IMR-90 (cell line): ENCODE data around the gene UQCRC1. TPM values are rescaled to one million over a fixed set of nuclear protein-coding genes. Genes with fewer than 3 reads are reported as not detected.

Experiments used
- ATAC-seq: fragments of 200-7000 bp; cut with Tn5 transposase; 2 replicates; pipeline ENCODE4 v1.9.1; 2020; ENCODE audit warnings: low read depth, mild to moderate bottlenecking, moderate library complexity
- BruUV-seq: library from RNA; stranded (reverse); fragments of 400-500 nt; replicated peaks from 2 replicates; lab custom pipeline; 2021; lab: Mats Ljungman, UMichigan
- CTCF ChIA-PET: fragments of 300-600 bp; formaldehyde crosslinking; extraction: SDS; loops from one replicate; lab custom pipeline; 2021; ENCODE audit warnings: antibody characterized with exemption; lab: Yijun Ruan, JAX
- POLR2A ChIA-PET: fragments of 300-600 bp; sonication (Branson Sonifier 250); formaldehyde crosslinking; loops from one replicate; lab custom pipeline; 2022; ENCODE audit warnings: antibody characterized with exemption; ENCODE audit not compliant: unreplicated experiment; lab: Charles Lee
- DNase-seq: peaks from one replicate; pipeline ENCODE4 v3.0.0; 2013
- H2AFZ ChIP-seq: replicated peaks from 2 replicates; pipeline ENCODE3; 2013; ENCODE audit warnings: low read length, mild to moderate bottlenecking; ENCODE audit not compliant: poor library complexity
- H2AK5ac ChIP-seq: 2 replicates; pipeline ENCODE4 v1.6.1; 2013; ENCODE audit warnings: low read depth, low read length, inconsistent platforms
- H2AK9ac ChIP-seq: replicated peaks from 2 replicates; pipeline ENCODE3; 2013; ENCODE audit warnings: mild to moderate bottlenecking, low read depth, low read length, moderate library complexity; ENCODE audit not compliant: poor library complexity
- H2BK120ac ChIP-seq: 2 replicates; pipeline ENCODE4 v1.6.1; 2013; ENCODE audit warnings: low read depth, low read length, inconsistent platforms
- H2BK15ac ChIP-seq: 3 replicates; pipeline ENCODE4 v1.6.1; 2013; ENCODE audit warnings: low read depth, low read length, inconsistent platforms
- H2BK20ac ChIP-seq: 2 replicates; pipeline ENCODE4 v1.6.1; 2013; ENCODE audit warnings: low read depth, mild to moderate bottlenecking, inconsistent platforms, low read length, moderate library complexity
- H2BK5ac ChIP-seq: 2 replicates; pipeline ENCODE4 v1.6.1; 2013; ENCODE audit warnings: mild to moderate bottlenecking, low read depth, low read length, inconsistent platforms; ENCODE audit not compliant: poor library complexity, severe bottlenecking
- H3K14ac ChIP-seq: replicated peaks from 2 replicates; pipeline ENCODE4 v1.6.1; 2013; ENCODE audit warnings: low read depth, low read length, inconsistent platforms
- H3K18ac ChIP-seq: 2 replicates; pipeline ENCODE4 v1.6.1; 2013; ENCODE audit warnings: low read depth, low read length, control low read depth
- H3K23ac ChIP-seq: 2 replicates; pipeline ENCODE4 v1.6.1; 2013; ENCODE audit warnings: low read depth, low read length, inconsistent platforms
- H3K27ac ChIP-seq: 2 replicates; pipeline ENCODE4 v1.5.1; 2013; ENCODE audit warnings: mild to moderate bottlenecking, control low read depth, low read length; ENCODE audit not compliant: insufficient read depth
- H3K27me3 ChIP-seq: 2 replicates; pipeline ENCODE4 v1.6.1; 2013; ENCODE audit warnings: low read length; ENCODE audit not compliant: control insufficient read depth, insufficient read depth
- H3K36me3 ChIP-seq: 2 replicates; pipeline ENCODE4 v1.6.1; 2013; ENCODE audit warnings: low read length, mixed read lengths; ENCODE audit not compliant: control insufficient read depth, insufficient read depth
- H3K4ac ChIP-seq: 2 replicates; pipeline ENCODE4 v1.6.1; 2013; ENCODE audit warnings: low read depth, low read length, inconsistent platforms
- H3K4me1 ChIP-seq: 2 replicates; pipeline ENCODE4 v1.6.1; 2013; ENCODE audit warnings: low read length, mixed read lengths; ENCODE audit not compliant: control insufficient read depth, insufficient read depth
- H3K4me2 ChIP-seq: 2 replicates; pipeline ENCODE4 v1.6.1; 2013; ENCODE audit warnings: low read depth, mild to moderate bottlenecking, control low read depth, low read length, moderate library complexity
- H3K4me3 ChIP-seq: 2 replicates; pipeline ENCODE4 v1.5.1; 2013; ENCODE audit warnings: low read depth, mild to moderate bottlenecking, control low read depth, low read length, moderate library complexity; ENCODE audit not compliant: insufficient read depth
- H3K56ac ChIP-seq: 2 replicates; pipeline ENCODE4 v1.6.1; 2013; ENCODE audit warnings: low read length, inconsistent platforms; ENCODE audit not compliant: insufficient read depth; ENCODE audit errors: extremely low read depth
- H3K79me1 ChIP-seq, 2 experiments: 2 replicates each; pipeline ENCODE4 v1.6.1; 2013; ENCODE audit warnings: low read length in 2 of 2, inconsistent platforms in 1 of 2, low read depth in 1 of 2
- H3K9ac ChIP-seq: 2 replicates; pipeline ENCODE4 v1.6.1; 2013; ENCODE audit warnings: low read depth, low read length, control low read depth
- H3K9me1 ChIP-seq: 2 replicates; pipeline ENCODE4 v1.6.1; 2013; ENCODE audit warnings: low read length, inconsistent platforms; ENCODE audit not compliant: insufficient read depth
- H3K9me3 ChIP-seq: 2 replicates; pipeline ENCODE4 v1.6.1; 2013; ENCODE audit warnings: low read length; ENCODE audit not compliant: control insufficient read depth, insufficient read depth
- H4K20me1 ChIP-seq: 2 replicates; pipeline ENCODE4 v1.6.1; 2013; ENCODE audit warnings: low read length, inconsistent platforms; ENCODE audit not compliant: insufficient read depth
- H4K5ac ChIP-seq: 2 replicates; pipeline ENCODE4 v1.6.1; 2013; ENCODE audit warnings: mild to moderate bottlenecking, low read depth, low read length, control low read depth
- H4K8ac ChIP-seq, 2 experiments: 2 replicates each; pipeline ENCODE4 v1.6.1; 2013; ENCODE audit warnings: low read depth in 2 of 2, low read length in 2 of 2, control low read depth in 1 of 2, inconsistent platforms in 1 of 2
- H4K91ac ChIP-seq: 2 replicates; pipeline ENCODE4 v1.6.1; 2013; ENCODE audit warnings: low read depth, low read length, inconsistent platforms; ENCODE audit not compliant: insufficient read depth
- BHLHE40 ChIP-seq: fragments of 150-350 bp; IDR thresholded peaks from 2 replicates; pipeline ENCODE4 v1.6.1; 2016; ENCODE audit warnings: mild to moderate bottlenecking, low read depth, low read length
- CHD1 ChIP-seq: IDR thresholded peaks from 2 replicates; pipeline ENCODE4 v1.6.1; 2012; ENCODE audit warnings: low read depth, low read length, improper control_type of control experiment
- ELK1 ChIP-seq: fragments of 150-350 bp; IDR thresholded peaks from 2 replicates; pipeline ENCODE4 v1.6.1; 2016; ENCODE audit warnings: low read depth, mild to moderate bottlenecking, low read length, moderate library complexity, borderline replicate concordance
- FOS ChIP-seq: fragments of 150-350 bp; IDR thresholded peaks from 2 replicates; pipeline ENCODE4 v1.6.1; 2016; ENCODE audit warnings: low read depth, low read length
- MAFK ChIP-seq: IDR thresholded peaks from 2 replicates; pipeline ENCODE4 v1.6.1; 2012; ENCODE audit warnings: low read depth, low read length, improper control_type of control experiment
- MAZ ChIP-seq: IDR thresholded peaks from 2 replicates; pipeline ENCODE4 v1.6.1; 2012; ENCODE audit warnings: low read depth, mild to moderate bottlenecking, low read length, improper control_type of control experiment, moderate library complexity, borderline replicate concordance
- MXI1 ChIP-seq: IDR thresholded peaks from 2 replicates; pipeline ENCODE4 v1.6.1; 2012; ENCODE audit warnings: low read depth, mild to moderate bottlenecking, low read length, moderate library complexity, borderline replicate concordance
- POLR2A ChIP-seq: IDR thresholded peaks from 2 replicates; pipeline ENCODE4 v1.6.1; 2012; ENCODE audit warnings: mild to moderate bottlenecking, low read depth, low read length
- RAD21 ChIP-seq: IDR thresholded peaks from 2 replicates; pipeline ENCODE4 v1.6.1; 2012; ENCODE audit warnings: low read length, improper control_type of control experiment
- RCOR1 ChIP-seq: IDR thresholded peaks from 2 replicates; pipeline ENCODE4 v1.6.1; 2012; ENCODE audit warnings: mild to moderate bottlenecking, low read length, improper control_type of control experiment; ENCODE audit not compliant: insufficient replicate concordance
- RFX5 ChIP-seq: IDR thresholded peaks from 2 replicates; pipeline ENCODE4 v1.8.0; 2012; ENCODE audit warnings: low read depth, mild to moderate bottlenecking, low read length, moderate library complexity
- WGBS, 2 experiments: methylation state at CpG; one replicate each; pipeline versions ENCODE4 v1.1.5 to v1.1.7; 2013; ENCODE audit warnings: missing lambda C conversion rate in 2 of 2; ENCODE audit not compliant: insufficient read length in 1 of 2; ENCODE audit errors: extremely low coverage in 2 of 2; 5-methylcytosine and 5-hydroxymethylcytosine counted together
- dilution Hi-C: fragments of 300-500 bp; cut with HindIII; formaldehyde crosslinking; loops from one replicate; pipeline ENCODE4 v1.14.3; 2018; ENCODE audit warnings: low sequenced_read_pairs; ENCODE audit not compliant: unreplicated experiment
- in situ Hi-C: fragments of 300-500 bp; cut with MboI; formaldehyde crosslinking; loops from 3 replicates; pipeline ENCODE4 v1.14.3; 2019; ENCODE audit warnings: low sequenced_read_pairs, inconsistent platforms, mixed read lengths
- intact Hi-C: fragments of 100-400 bp; cut with micrococcal nuclease; formaldehyde crosslinking; loops from 2 replicates; pipeline ENCODE4 v1.10.0; 2022
- polyA plus RNA-seq, 3 experiments: library from polyadenylated mRNA; depleted of rRNA; stranded (reverse); fragments of >200 nt; gene quantifications; 2 replicates each; pipeline ENCODE4 v1.2.3, GENCODE V29; 2012; ENCODE audit warnings: low replicate concordance in 1 of 3
- total RNA-seq: library from RNA; depleted of rRNA; stranded (reverse); fragments of >200 nt; gene quantifications from 2 replicates; pipeline ENCODE4 v1.2.3, GENCODE V29; 2012
- TF ChIP-seq, protein P1 (sequence below): fragments of 150-350 bp; IDR thresholded peaks from 2 replicates; pipeline ENCODE4 v1.6.1; 2017; ENCODE audit warnings: mild to moderate bottlenecking, antibody characterized with exemption, low read length, low read depth
- TF ChIP-seq, protein P2 (sequence below): conservative IDR thresholded peaks from 2 replicates; pipeline ENCODE4 v1.5.1; 2012; ENCODE audit warnings: mild to moderate bottlenecking, low read depth, low read length, improper control_type of control experiment

Gene UQCRC1
- total and polyA plus RNA-seq, 2 of the 4 experiments (the other 2 are of a cell fraction): 474 to 1,365 TPM

- peak overlapping the region; percentile 57; the same call in 1 of the 2 replicates for H3K23ac ChIP-seq
- peak overlapping the region; percentile 9; the same call in 1 of the 3 replicates for H2BK15ac ChIP-seq
- H2AK9ac ChIP-seq: peak overlapping the region; percentile 93
- peaks cover 14 to 62% of the 10 kb centered on the region in 2 experiments for H3K79me1 ChIP-seq
- in situ Hi-C loops: no loop called here
- DNase-seq: peak; percentile 64
- H3K27me3 ChIP-seq: no peaks in the 10 kb centered on the region
- dilution Hi-C loops: no loop called here
- H3K4me1 ChIP-seq: peaks cover 39% of the 10 kb centered on the region
- peak overlapping the region; percentile 65 for H3K27ac ChIP-seq
- BruUV-seq: no TSS peak
- peak overlapping the region; percentile 85 for H4K91ac ChIP-seq
- H3K9me1 ChIP-seq: peaks cover 34% of the 10 kb centered on the region
- H2BK120ac ChIP-seq: peak overlapping the region; percentile 81
- peak overlapping the region; percentile 50; the same call in 1 of the 2 replicates for H3K9ac ChIP-seq
- ChIA-PET CTCF (interaction anchor here (0.5 to 1.5 kb wide), 5 partner anchors 65 to 125 kb away, joined by 3 to 4 read pairs (median 3); partner anchors contain the start of gene SLC26A6), POLR2A (interaction anchor here (0.6 kb wide), 1 partner anchor 83 kb away, joined by 3 read pairs; no protein-coding TSS in a partner anchor)
- peak overlapping the region; percentile 28; the same call in 1 of the 2 replicates for H3K4me3 ChIP-seq
- peak overlapping the region; percentile 86 for H2AFZ ChIP-seq
- peak overlapping the region; percentile 82 for H3K14ac ChIP-seq
- peaks cover 20% of the 10 kb centered on the region for H3K36me3 ChIP-seq
- peak overlapping the region; percentile 45 for H4K5ac ChIP-seq
- peak overlapping the region; percentile 91 for H3K4ac ChIP-seq
- 0 out of 2 replicates have a peak overlapping the region, but pooled peaks have one; percentile 5 for H3K56ac ChIP-seq
- 19% methylated on average over 7 of the region's 21 CpGs; no CpG with 5 or more reads in 1 of the 2 experiments for WGBS, 2 experiments
- ATAC-seq: peak; percentile 48
- H2BK20ac ChIP-seq: no peak overlapping the region; the same call in 1 of the 2 replicates
- H4K8ac ChIP-seq: peak overlapping the region; percentile 37 to 83; a peak in 3 of 4 replicates
- peak overlapping the region; percentile 65; the same call in 1 of the 2 replicates for H3K18ac ChIP-seq
- intact Hi-C loops: no loop called here
- peak overlapping the region; percentile 70 for H3K4me2 ChIP-seq
- H4K20me1 ChIP-seq: peaks cover 3% of the 10 kb centered on the region; the same call in 1 of the 2 replicates
- H3K9me3 ChIP-seq: no peaks in the 10 kb centered on the region
- peak overlapping the region; percentile 91 for H2AK5ac ChIP-seq
- peak overlapping the region; percentile 95 for H2BK5ac ChIP-seq
- TF ChIP-seq, protein P1, sequence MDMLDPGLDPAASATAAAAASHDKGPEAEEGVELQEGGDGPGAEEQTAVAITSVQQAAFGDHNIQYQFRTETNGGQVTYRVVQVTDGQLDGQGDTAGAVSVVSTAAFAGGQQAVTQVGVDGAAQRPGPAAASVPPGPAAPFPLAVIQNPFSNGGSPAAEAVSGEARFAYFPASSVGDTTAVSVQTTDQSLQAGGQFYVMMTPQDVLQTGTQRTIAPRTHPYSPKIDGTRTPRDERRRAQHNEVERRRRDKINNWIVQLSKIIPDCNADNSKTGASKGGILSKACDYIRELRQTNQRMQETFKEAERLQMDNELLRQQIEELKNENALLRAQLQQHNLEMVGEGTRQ: peak; percentile 24; the same call in 1 of the 2 replicates
- TF ChIP-seq MAFK: no peak
- TF ChIP-seq CHD1: no peak
- peak; percentile 43; the same call in 1 of the 2 replicates for TF ChIP-seq BHLHE40
- TF ChIP-seq, protein P2, sequence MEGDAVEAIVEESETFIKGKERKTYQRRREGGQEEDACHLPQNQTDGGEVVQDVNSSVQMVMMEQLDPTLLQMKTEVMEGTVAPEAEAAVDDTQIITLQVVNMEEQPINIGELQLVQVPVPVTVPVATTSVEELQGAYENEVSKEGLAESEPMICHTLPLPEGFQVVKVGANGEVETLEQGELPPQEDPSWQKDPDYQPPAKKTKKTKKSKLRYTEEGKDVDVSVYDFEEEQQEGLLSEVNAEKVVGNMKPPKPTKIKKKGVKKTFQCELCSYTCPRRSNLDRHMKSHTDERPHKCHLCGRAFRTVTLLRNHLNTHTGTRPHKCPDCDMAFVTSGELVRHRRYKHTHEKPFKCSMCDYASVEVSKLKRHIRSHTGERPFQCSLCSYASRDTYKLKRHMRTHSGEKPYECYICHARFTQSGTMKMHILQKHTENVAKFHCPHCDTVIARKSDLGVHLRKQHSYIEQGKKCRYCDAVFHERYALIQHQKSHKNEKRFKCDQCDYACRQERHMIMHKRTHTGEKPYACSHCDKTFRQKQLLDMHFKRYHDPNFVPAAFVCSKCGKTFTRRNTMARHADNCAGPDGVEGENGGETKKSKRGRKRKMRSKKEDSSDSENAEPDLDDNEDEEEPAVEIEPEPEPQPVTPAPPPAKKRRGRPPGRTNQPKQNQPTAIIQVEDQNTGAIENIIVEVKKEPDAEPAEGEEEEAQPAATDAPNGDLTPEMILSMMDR: peak; percentile 45
- TF ChIP-seq RAD21: no peak
- no peak for TF ChIP-seq RFX5
- no peak for TF ChIP-seq POLR2A
- TF ChIP-seq ELK1: no peak
- TF ChIP-seq FOS: peak; percentile 54
- TF ChIP-seq RCOR1: no peak
- TF ChIP-seq MAZ: peak; percentile 58; the same call in 1 of the 2 replicates
- no peak for TF ChIP-seq MXI1
Measured at GRCh38 chr3:48561045-48561736, 48.3 kb downstream of the UQCRC1 start.
